Stimulated activated CD8-positive, alpha-beta memory T cell treated with anti-CD3 and anti-CD28 coated beads, Interleukin-4, amount 100 ng/mL, for 1 hour (primary cell): ENCODE results near the gene OARD1.
A peak's percentile ranks its signal among the peaks of the same experiment; 100 is the strongest.

Experiments
- DNase-seq, 2 donors: peaks; one replicate each; pipeline ENCODE4 v3.0.0-alpha.2; 2020; ENCODE audit warnings: low read depth in 2 of 2, low spot score in 1 of 2

The OARD1 gene

GRCh38 chr6:41075651-41076626, 3.8 kb upstream of the OARD1 start:
- no peak for DNase-seq

GRCh38 chr6:41074692-41075436, 2.7 kb upstream of the OARD1 start:
- no peak for DNase-seq

GRCh38 chr6:41073968-41074691, 2.0 kb upstream of the OARD1 start:
- DNase-seq = no peak

GRCh38 chr6:41073203-41073967, 1.2 kb upstream of the OARD1 start:
- DNase-seq = peak; percentile 55 to 65

GRCh38 chr6:41072836-41073202, 663 bp upstream of the OARD1 start, which contains the start of gene NFYA:
NFYA (plus strand) TSS chr6:41072974; CDS start chr6:41079090, 6,116 bp downstream.
- peak in 1 of 2 donors; percentile 100 for DNase-seq

GRCh38 chr6:41071501-41071922, 644 bp downstream of the OARD1 start:
- DNase-seq = no peak

- DNase-seq = peak; percentile 13 to 41
These were observed 5.3 kb downstream of the OARD1 start for GRCh38 chr6:41066867-41067304.

GRCh38 chr6:41065550-41066026, 6.6 kb downstream of the OARD1 start:
- no peak for DNase-seq

- no peak for DNase-seq
These were observed 7.3 kb downstream of the OARD1 start for GRCh38 chr6:41064841-41065240.

- no peak for DNase-seq
These were observed 8.3 kb downstream of the OARD1 start for GRCh38 chr6:41063884-41064285.

- no peak for DNase-seq
These were observed 10.1 kb downstream of the OARD1 start for GRCh38 chr6:41062056-41062455.

GRCh38 chr6:41061196-41061726, 10.9 kb downstream of the OARD1 start:
- no peak for DNase-seq

- no peak for DNase-seq
These were observed 12.6 kb downstream of the OARD1 start for GRCh38 chr6:41059556-41059955.

- no peak for DNase-seq
These were observed 13.4 kb downstream of the OARD1 start for GRCh38 chr6:41058783-41059181.

GRCh38 chr6:41056768-41057490, 15.2 kb downstream of the OARD1 start:
- DNase-seq = no peak

GRCh38 chr6:41055149-41055548, 17.0 kb downstream of the OARD1 start:
- DNase-seq = no peak

GRCh38 chr6:41054511-41054910, 17.6 kb downstream of the OARD1 start:
- no peak for DNase-seq

GRCh38 chr6:41053041-41053440, 19.1 kb downstream of the OARD1 start, which contains the start of gene APOBEC2:
APOBEC2 (plus strand) TSS chr6:41053202; CDS start chr6:41053348, 146 bp downstream.
- DNase-seq = no peak

GRCh38 chr6:41051873-41052272, 20.3 kb downstream of the OARD1 start:
- no peak for DNase-seq
